Measurements from ENCODE around the gene NKAP. TPM values are rescaled to one million over a fixed set of nuclear protein-coding genes. Genes with fewer than 3 reads are reported as not detected.
A peak's percentile ranks its signal among the peaks of the same experiment; 100 is the strongest.

Gene NKAP
- total RNA-seq, result 10 to 100 TPM in 4 of 5 experiments, 1 to 10 TPM in 1; 9.7 to 19.3 (median 14.9) TPM
- polyA plus RNA-seq, result 1 to 10 TPM; 4.2 to 6.0 TPM
- 29.3 reads per million, percentile 59 among the genes with 10 or more reads in this experiment for total RNA-seq

DNA sequence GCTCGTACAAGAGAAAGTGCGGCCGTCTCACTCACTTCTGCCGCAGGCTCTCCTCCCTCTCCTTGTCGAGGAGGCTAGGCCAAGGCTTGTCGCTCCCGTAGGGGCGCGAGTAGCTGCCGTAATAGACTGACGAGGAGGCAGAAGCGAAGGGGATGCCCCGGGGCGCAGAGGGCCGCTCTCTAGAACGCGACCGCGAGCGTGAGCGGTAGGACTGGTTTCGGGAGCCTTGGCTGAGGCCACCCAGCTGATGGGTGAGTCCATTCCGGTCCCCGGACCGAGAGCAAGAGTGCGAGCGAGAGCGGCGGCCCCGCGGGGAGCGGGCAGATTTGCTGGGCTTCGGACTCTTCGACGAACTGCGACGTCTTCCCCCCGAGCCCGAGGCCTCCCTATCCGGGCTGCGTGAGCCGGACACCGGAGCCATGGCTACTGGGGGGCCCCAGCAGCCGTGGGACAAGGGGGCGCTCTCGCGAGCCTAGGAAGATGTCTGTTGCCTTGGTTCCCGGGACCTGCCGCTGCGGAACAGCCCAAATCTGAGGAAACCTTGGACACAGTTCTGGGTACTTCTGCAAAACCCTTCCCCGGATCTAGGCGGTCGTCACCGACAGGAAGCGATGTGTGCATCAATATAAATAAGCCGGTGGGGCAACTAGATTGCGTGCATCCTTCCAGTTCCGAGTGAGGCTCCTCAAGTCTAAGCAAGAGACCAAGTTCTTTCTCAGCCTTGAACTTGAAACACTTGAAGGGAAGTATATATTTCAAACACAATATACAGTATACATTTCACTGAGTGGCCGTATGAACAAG is at the start of gene NKAP:
NKAP (minus strand) TSS at position 567 of the 804 bp plus-strand sequence; CDS start at position 421, 146 bp downstream.
- H3K9me3 ChIP-seq (ENCODE audit: control insufficient read depth in 2 of 3, low read length in 3 of 3), result no peaks in the 10 kb centered on the region
- intact Hi-C loops (cut with micrococcal nuclease), result loop anchor here (1.0 to 10.0 kb wide), 12 partner anchors 72 to 709 kb away; partner anchors contain the start of genes NDUFA1 (in 2 of the 2), RNF113A (in 2 of the 2), RPL39 (in 2 of the 2) and SLC25A5 (in 2 of the 2)
- Mint-ChIP-seq H3K27me3 (peaks cover 0 to 2% (median 2%) of the 10 kb centered on the region in 5 donors), H3K4me1 (peaks cover 13 to 30% (median 22%) of the 10 kb centered on the region in 7 donors), H3K36me3 (peaks cover 0 to 4% (median 0%) of the 10 kb centered on the region in 5 donors), H3K4me3 (peak within 1 kb of the TSS; percentile 84 to 100 (median 97)), H3K9me3 (peaks cover 0 to 1% (median 0%) of the 10 kb centered on the region in 11 donors), H3K27ac (peak within 1 kb of the TSS; percentile 84 to 99 (median 94))
- ATAC-seq (peak; percentile 95), DNase-seq (peak; percentile 53 to 84 (median 79))
- CTCF ChIA-PET, result interaction anchor here (0.6 kb wide), 1 partner anchor 944 kb away, joined by 3 read pairs; no protein-coding TSS in a partner anchor
- peak within 1 kb of the TSS; percentile 84 for H3K4me3 ChIP-seq (ENCODE audit: low read length)
- no peaks in the 10 kb centered on the region for H3K27me3 ChIP-seq (ENCODE audit: control insufficient read depth in 2 of 2, insufficient read depth in 2 of 2, low read length in 2 of 2)
- peaks cover 8 to 15% of the 10 kb centered on the region in 2 donors for H3K4me1 ChIP-seq (ENCODE audit: control insufficient read depth in 2 of 2, insufficient read depth in 2 of 2, low read length in 2 of 2)
- POLR2A ChIA-PET, result interaction anchor here (0.6 kb wide), 1 partner anchor 686 kb away, joined by 3 read pairs; the partner anchor contains the start of gene C1GALT1C1
- peak within 1 kb of the TSS; percentile 97 for H3K27ac ChIP-seq (ENCODE audit: low read depth, low read length)
- peaks cover 0 to 6% (median 0%) of the 10 kb centered on the region in 3 experiments for H3K36me3 ChIP-seq (ENCODE audit: control insufficient read depth in 2 of 3, insufficient read depth in 3 of 3, low read length in 3 of 3)

DNA sequence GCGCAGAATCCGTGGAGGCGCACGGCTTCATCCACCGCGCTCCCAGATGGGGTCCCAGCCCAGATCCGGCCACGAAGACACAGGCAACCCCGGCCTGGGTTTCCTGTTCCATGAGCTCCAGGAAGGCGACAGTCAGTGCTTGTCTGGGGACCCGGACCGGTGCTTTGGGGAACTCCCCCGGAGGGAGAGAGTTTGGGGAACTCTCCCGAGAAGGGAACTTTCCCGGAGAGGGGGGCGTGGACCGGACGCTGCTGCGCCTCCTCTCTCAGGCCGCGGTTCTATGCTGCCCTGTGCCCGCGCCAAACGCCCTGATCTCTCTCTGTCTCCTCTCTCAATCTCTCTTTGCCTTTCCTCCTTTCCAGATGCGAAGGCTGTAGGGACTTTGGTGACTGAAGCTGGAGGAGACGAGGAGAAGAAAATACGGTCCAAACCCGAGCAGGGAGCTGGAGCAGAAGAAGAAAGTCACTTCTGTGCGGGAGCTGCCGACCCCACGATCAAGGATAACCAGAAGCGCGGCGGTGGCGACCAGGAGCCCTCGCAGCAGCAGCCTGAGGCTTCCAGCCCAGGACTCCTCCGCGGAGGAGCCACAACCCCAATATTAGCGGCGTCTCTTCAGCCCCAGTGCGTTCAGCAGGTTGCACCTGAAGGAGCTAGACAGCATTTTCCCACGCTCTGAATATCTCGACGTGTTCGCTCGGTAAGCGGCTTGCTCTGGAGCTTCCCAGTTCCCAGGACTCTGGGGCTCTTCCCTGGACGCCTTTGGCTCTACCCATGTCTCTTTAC is 47.6 kb upstream of the NKAP start:
- Histone ChIP-seq H3K4me1 (ENCODE audit: control insufficient read depth in 2 of 2, insufficient read depth in 2 of 2, low read length in 2 of 2) (peaks cover 0 to 4% of the 10 kb centered on the region in 2 donors), H3K27me3 (ENCODE audit: control insufficient read depth in 2 of 2, insufficient read depth in 2 of 2, low read length in 2 of 2) (peaks cover 0 to 5% of the 10 kb centered on the region in 2 donors), H3K9me3 (ENCODE audit: control insufficient read depth in 2 of 3, low read length in 3 of 3) (no peaks in the 10 kb centered on the region), H3K36me3 (ENCODE audit: control insufficient read depth in 2 of 3, insufficient read depth in 3 of 3, low read length in 3 of 3) (no peaks in the 10 kb centered on the region), H3K4me3 (ENCODE audit: low read length) (no peak overlapping the region), H3K27ac (ENCODE audit: low read depth, low read length) (no peak overlapping the region)
- H3K27me3 Mint-ChIP-seq, result peaks cover 44 to 81% (median 56%) of the 10 kb centered on the region in 5 donors
- H3K4me1 Mint-ChIP-seq, result peaks cover 0 to 22% (median 13%) of the 10 kb centered on the region in 7 donors
- H3K36me3 Mint-ChIP-seq, result no peaks in the 10 kb centered on the region
- ATAC-seq, result peak; percentile 56
- no peak for DNase-seq
- ChIA-PET CTCF (no interaction called here), POLR2A (no interaction called here)
- H3K9me3 Mint-ChIP-seq, result peaks cover 0 to 2% (median 0%) of the 10 kb centered on the region in 11 donors
- peak overlapping the region; percentile 18 to 76 (median 70) for H3K4me3 Mint-ChIP-seq
- intact Hi-C loops (cut with micrococcal nuclease), result no loop called here
- H3K27ac Mint-ChIP-seq, result no peak overlapping the region

DNA sequence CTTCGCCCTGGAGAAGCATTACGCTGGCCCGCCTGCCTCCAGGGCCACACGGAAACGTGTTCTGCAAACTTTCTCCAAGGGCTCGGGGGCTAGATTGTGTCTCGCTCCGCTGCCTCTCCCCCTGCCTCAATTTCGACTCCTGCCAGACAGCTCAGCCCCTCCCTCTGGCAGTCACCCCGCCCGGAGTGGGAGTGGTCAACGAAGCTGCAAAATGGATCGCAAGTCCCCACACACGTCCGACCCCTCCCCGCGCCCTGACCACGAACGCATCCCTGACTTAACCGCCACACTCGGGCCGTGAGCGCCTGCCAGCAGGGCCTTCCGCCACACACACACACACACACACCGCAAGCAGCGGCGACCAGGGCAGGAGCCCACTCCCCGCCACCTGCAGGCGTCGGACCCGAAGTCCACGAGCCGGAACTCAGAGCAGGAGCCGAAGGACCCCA is 47.0 kb upstream of the NKAP start:
- no peak overlapping the region for H3K27ac ChIP-seq (ENCODE audit: low read depth, low read length)
- peaks cover 0 to 5% of the 10 kb centered on the region in 2 donors for H3K27me3 ChIP-seq (ENCODE audit: control insufficient read depth in 2 of 2, insufficient read depth in 2 of 2, low read length in 2 of 2)
- ChIA-PET CTCF (no interaction called here), POLR2A (no interaction called here)
- H3K36me3 ChIP-seq (ENCODE audit: control insufficient read depth in 2 of 3, insufficient read depth in 3 of 3, low read length in 3 of 3), result no peaks in the 10 kb centered on the region
- DNase-seq (no peak), ATAC-seq (peak; percentile 16)
- H3K27ac Mint-ChIP-seq, result no peak overlapping the region
- H3K9me3 Mint-ChIP-seq, result peaks cover 0 to 2% (median 0%) of the 10 kb centered on the region in 11 donors
- peaks cover 0 to 4% of the 10 kb centered on the region in 2 donors for H3K4me1 ChIP-seq (ENCODE audit: control insufficient read depth in 2 of 2, insufficient read depth in 2 of 2, low read length in 2 of 2)
- no peaks in the 10 kb centered on the region for H3K9me3 ChIP-seq (ENCODE audit: control insufficient read depth in 2 of 3, low read length in 3 of 3)
- H3K4me3 ChIP-seq (ENCODE audit: low read length), result no peak overlapping the region
- peaks cover 0 to 22% (median 13%) of the 10 kb centered on the region in 7 donors for H3K4me1 Mint-ChIP-seq
- H3K27me3 Mint-ChIP-seq, result peaks cover 48 to 75% (median 55%) of the 10 kb centered on the region in 5 donors
- H3K4me3 Mint-ChIP-seq, result peak overlapping the region; percentile 18 to 76 (median 70)
- intact Hi-C loops (cut with micrococcal nuclease), result no loop called here
- no peaks in the 10 kb centered on the region for H3K36me3 Mint-ChIP-seq

DNA sequence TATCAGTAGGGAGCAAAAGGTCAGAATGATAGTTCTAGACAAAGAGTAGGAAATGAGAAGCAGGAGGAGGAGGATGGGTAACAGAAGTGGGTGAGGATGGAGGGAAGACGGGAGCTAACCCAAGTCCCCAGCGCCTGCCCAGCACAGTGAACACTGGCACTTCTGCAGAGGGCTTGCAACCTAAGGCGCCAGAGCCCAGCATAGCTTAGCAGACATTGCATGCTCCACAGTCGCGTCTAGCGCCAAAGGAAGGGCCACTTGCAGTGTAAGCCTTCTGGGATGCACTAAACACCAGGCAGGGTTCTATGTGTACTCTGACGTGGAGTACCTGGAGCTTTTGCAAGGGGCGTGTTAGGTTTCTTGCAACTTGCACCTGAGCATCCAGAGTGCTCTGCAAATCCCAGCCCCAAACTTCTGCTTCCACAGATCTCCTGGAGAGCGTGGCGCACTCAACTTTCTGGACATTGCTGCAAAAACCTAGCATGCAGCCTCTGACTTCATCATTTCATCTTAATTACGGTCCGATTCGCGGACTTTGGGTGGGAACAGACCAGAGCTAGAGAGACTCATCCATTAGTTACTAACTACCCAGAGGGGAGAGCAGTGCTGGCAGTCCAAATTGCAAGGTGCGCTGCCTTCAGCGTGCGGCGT is 46.5 kb upstream of the NKAP start:
- Mint-ChIP-seq H3K9me3 (peaks cover 0 to under 1% (median 0%) of the 10 kb centered on the region in 11 donors), H3K36me3 (no peaks in the 10 kb centered on the region), H3K4me3 (peak overlapping the region; percentile 18 to 76 (median 70)), H3K27ac (no peak overlapping the region), H3K4me1 (peaks cover 0 to 22% (median 13%) of the 10 kb centered on the region in 7 donors), H3K27me3 (peaks cover 44 to 74% (median 56%) of the 10 kb centered on the region in 5 donors)
- ATAC-seq (no peak), DNase-seq (no peak)
- H3K36me3 ChIP-seq (ENCODE audit: control insufficient read depth in 2 of 3, insufficient read depth in 3 of 3, low read length in 3 of 3), result no peaks in the 10 kb centered on the region
- peaks cover 0 to 4% of the 10 kb centered on the region in 2 donors for H3K4me1 ChIP-seq (ENCODE audit: control insufficient read depth in 2 of 2, insufficient read depth in 2 of 2, low read length in 2 of 2)
- H3K9me3 ChIP-seq (ENCODE audit: control insufficient read depth in 2 of 3, low read length in 3 of 3), result no peaks in the 10 kb centered on the region
- no peak overlapping the region for H3K4me3 ChIP-seq (ENCODE audit: low read length)
- peaks cover 0 to 5% of the 10 kb centered on the region in 2 donors for H3K27me3 ChIP-seq (ENCODE audit: control insufficient read depth in 2 of 2, insufficient read depth in 2 of 2, low read length in 2 of 2)
- POLR2A ChIA-PET, result no interaction called here
- CTCF ChIA-PET, result no interaction called here
- intact Hi-C loops (cut with micrococcal nuclease), result no loop called here
- H3K27ac ChIP-seq (ENCODE audit: low read depth, low read length), result no peak overlapping the region

GRCh38 chrX:119986203-119986602 is 42.7 kb upstream of the NKAP start:
- POLR2A ChIA-PET, result no interaction called here
- intact Hi-C loops (cut with micrococcal nuclease), result no loop called here
- Histone ChIP-seq H3K27me3 (ENCODE audit: control insufficient read depth in 2 of 2, insufficient read depth in 2 of 2, low read length in 2 of 2) (no peaks in the 10 kb centered on the region), H3K9me3 (ENCODE audit: control insufficient read depth in 2 of 3, low read length in 3 of 3) (no peaks in the 10 kb centered on the region), H3K4me1 (ENCODE audit: control insufficient read depth in 2 of 2, insufficient read depth in 2 of 2, low read length in 2 of 2) (peaks cover 0 to under 1% of the 10 kb centered on the region in 2 donors), H3K4me3 (ENCODE audit: low read length) (no peak overlapping the region), H3K36me3 (ENCODE audit: control insufficient read depth in 2 of 3, insufficient read depth in 3 of 3, low read length in 3 of 3) (no peaks in the 10 kb centered on the region), H3K27ac (ENCODE audit: low read depth, low read length) (no peak overlapping the region)
- H3K27ac Mint-ChIP-seq, result no peak overlapping the region
- no peak for DNase-seq
- CTCF ChIA-PET, result no interaction called here
- no peaks in the 10 kb centered on the region for H3K36me3 Mint-ChIP-seq
- peaks cover 0 to 14% (median 10%) of the 10 kb centered on the region in 7 donors for H3K4me1 Mint-ChIP-seq
- ATAC-seq, result no peak
- H3K9me3 Mint-ChIP-seq, result no peaks in the 10 kb centered on the region
- peaks cover 25 to 47% (median 35%) of the 10 kb centered on the region in 5 donors for H3K27me3 Mint-ChIP-seq
- H3K4me3 Mint-ChIP-seq, result no peak overlapping the region

- Mint-ChIP-seq H3K9me3 (no peaks in the 10 kb centered on the region), H3K4me1 (peaks cover 0 to 2% (median 1%) of the 10 kb centered on the region in 7 donors), H3K36me3 (no peaks in the 10 kb centered on the region), H3K4me3 (no peak overlapping the region), H3K27ac (no peak overlapping the region), H3K27me3 (peaks cover 12 to 34% (median 28%) of the 10 kb centered on the region in 5 donors)
- intact Hi-C loops (cut with micrococcal nuclease), result no loop called here
- H3K4me3 ChIP-seq (ENCODE audit: low read length), result no peak overlapping the region
- DNase-seq, result no peak
- ChIA-PET POLR2A (no interaction called here), CTCF (no interaction called here)
- no peak overlapping the region for H3K27ac ChIP-seq (ENCODE audit: low read depth, low read length)
- no peak for ATAC-seq
- no peaks in the 10 kb centered on the region for H3K36me3 ChIP-seq (ENCODE audit: control insufficient read depth in 2 of 3, insufficient read depth in 3 of 3, low read length in 3 of 3)
- H3K9me3 ChIP-seq (ENCODE audit: control insufficient read depth in 2 of 3, low read length in 3 of 3), result no peaks in the 10 kb centered on the region
- no peaks in the 10 kb centered on the region for H3K4me1 ChIP-seq (ENCODE audit: control insufficient read depth in 2 of 2, insufficient read depth in 2 of 2, low read length in 2 of 2)
- no peaks in the 10 kb centered on the region for H3K27me3 ChIP-seq (ENCODE audit: control insufficient read depth in 2 of 2, insufficient read depth in 2 of 2, low read length in 2 of 2)
Measured at GRCh38 chrX:119984652-119985051, 41.1 kb upstream of the NKAP start.
